AG10803 (cell line): ENCODE data around the gene ITPR1.
A peak's percentile ranks its signal among the peaks of the same experiment; 100 is the strongest.

Experiments used
- DNase-seq: peaks from one replicate; pipeline ENCODE4 v3.0.0; 2010; ENCODE audit warnings: low read depth
- H3K4me3 ChIP-seq: 2 replicates; pipeline ENCODE4 v1.5.1; 2011; ENCODE audit warnings: mild to moderate bottlenecking, low read length, control low read depth
- CTCF ChIP-seq: conservative IDR thresholded peaks from 2 replicates; pipeline ENCODE4 v1.5.1; 2011; ENCODE audit warnings: mild to moderate bottlenecking, low read length, control low read depth, inconsistent platforms

ITPR1 gene

GRCh38 chr3:4710191-4710590 is 217.0 kb downstream of the ITPR1 start:
- no peak for DNase-seq
- H3K4me3 ChIP-seq = no peak overlapping the region
- TF ChIP-seq CTCF = no peak

DNA sequence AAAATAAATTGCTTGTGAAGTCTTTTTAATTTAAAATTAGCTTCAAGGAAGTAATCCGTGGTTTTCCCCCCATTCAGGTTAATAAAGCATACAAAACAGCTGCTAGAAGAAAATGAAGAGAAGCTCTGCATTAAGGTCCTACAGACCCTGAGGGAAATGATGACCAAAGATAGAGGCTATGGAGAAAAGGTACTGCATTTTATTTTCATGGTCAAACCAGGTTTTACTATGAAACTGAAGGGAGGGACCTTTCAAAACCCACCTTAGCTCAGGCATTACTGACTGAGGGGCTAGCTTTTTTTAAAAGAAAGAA is 218.5 kb downstream of the ITPR1 start:
- TF ChIP-seq CTCF = no peak
- H3K4me3 ChIP-seq = no peak overlapping the region
- DNase-seq = no peak

DNA sequence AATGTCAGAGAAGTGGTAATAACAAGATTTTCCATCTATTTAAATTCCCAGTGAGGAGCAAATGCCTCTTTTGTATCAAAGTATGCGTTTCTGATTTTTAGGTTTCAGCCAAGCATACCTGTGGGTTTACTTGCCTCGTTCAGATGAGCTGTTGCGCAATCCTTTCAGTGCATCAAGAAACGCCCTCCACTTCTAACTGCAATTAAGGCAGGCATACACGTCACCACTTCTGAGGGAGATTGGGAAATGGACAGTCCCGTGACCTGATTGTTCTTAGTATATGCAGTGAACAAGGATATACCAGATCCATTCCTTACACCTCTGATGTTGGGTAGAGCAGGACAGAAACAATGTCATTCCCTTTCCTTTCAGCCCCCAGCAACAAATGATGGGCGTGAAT is 219.0 kb downstream of the ITPR1 start:
- no peak overlapping the region for H3K4me3 ChIP-seq
- no peak for TF ChIP-seq CTCF
- peak; percentile 88 for DNase-seq

- DNase-seq = no peak
- H3K4me3 ChIP-seq = no peak overlapping the region
- no peak for TF ChIP-seq CTCF
Measured at GRCh38 chr3:4714045-4714444, 220.9 kb downstream of the ITPR1 start.

DNA sequence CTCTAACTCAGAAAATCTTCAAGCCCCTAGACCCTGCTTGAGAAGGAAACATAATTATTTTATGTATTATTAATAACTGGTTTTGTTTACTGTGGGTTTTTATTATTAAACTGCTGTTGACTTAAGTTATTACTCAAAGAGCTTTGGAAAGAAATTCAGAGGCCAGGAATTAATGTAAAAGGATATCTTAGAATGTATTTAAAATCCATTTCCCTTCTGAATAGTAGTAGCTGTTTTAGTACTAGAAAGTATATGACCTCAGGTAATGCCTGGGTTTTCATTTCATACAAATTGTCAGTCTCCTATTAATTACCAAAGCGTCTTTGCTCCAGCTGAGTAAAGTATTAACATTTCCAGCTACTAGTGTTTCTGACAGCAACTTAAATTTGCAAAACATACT is 223.1 kb downstream of the ITPR1 start:
- TF ChIP-seq CTCF = no peak
- DNase-seq = no peak

DNA sequence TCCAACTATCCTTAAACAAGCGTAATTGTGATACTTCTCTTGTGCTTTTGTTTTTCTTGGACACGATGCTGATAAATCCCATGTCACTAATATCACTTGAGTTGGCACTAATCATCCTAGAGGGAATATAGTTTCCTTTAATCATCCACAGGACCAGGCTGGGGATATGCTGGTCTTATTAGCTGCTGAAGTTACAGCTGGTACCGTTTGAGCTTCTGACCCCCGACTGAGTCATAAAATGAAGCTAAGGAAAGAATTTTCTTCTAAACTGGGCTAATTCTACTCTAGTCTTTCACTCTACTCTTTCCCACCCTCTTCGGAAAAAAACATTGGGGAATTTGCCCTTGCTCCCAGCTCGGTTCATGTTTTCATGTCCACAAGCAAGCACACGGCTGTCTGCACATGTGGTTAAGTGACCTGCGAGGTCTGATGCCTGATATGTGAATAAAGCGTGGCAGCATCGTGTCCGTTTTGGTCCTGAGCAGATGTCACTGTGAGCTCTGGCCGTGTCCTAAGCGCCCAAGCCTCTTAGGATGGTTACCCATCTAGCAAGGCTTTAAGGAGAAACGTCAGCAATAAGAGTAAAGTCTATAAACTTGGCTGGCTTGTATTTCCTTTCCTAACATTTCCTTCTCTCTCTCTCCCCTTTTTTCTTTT is 223.7 kb downstream of the ITPR1 start:
- no peak for TF ChIP-seq CTCF
- DNase-seq = peak; percentile 72
- H3K4me3 ChIP-seq = no peak overlapping the region

More for the DNA sequence above, 223.1 kb downstream of the ITPR1 start:
- H3K4me3 ChIP-seq = no peak overlapping the region

DNA sequence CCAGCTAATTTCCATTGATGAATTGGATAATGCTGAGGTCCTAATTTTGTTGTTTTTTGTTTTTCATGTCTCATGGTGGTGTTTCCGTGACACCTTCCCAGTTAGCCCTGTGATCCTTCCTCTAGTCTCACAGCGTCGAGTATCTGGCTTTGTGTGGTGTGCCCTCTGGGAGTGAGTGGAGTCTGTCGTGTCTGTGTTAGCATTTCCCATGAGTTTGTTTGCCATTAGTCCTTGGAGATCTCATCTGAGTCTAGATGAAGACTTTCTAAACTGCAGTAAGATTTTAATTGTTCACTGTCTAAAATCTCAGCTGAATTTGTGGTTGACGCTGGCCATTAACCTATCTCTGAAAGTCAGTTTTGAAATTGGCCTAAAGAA is 224.2 kb downstream of the ITPR1 start:
- no peak for TF ChIP-seq CTCF

More for the DNA sequence above, 224.2 kb downstream of the ITPR1 start:
- no peak overlapping the region for H3K4me3 ChIP-seq
- DNase-seq = no peak
